ENCODE data around the gene BHLHE40. TPM values are rescaled to one million over a fixed set of nuclear protein-coding genes. Genes with fewer than 3 reads are reported as not detected.

BHLHE40 gene
- total and polyA plus RNA-seq, 10 of the 15 experiments (the other 5 are each of a cell fraction or from before 2014, with no cell fraction given) = 25.2 to 106 (median 51.4) TPM

DNA sequence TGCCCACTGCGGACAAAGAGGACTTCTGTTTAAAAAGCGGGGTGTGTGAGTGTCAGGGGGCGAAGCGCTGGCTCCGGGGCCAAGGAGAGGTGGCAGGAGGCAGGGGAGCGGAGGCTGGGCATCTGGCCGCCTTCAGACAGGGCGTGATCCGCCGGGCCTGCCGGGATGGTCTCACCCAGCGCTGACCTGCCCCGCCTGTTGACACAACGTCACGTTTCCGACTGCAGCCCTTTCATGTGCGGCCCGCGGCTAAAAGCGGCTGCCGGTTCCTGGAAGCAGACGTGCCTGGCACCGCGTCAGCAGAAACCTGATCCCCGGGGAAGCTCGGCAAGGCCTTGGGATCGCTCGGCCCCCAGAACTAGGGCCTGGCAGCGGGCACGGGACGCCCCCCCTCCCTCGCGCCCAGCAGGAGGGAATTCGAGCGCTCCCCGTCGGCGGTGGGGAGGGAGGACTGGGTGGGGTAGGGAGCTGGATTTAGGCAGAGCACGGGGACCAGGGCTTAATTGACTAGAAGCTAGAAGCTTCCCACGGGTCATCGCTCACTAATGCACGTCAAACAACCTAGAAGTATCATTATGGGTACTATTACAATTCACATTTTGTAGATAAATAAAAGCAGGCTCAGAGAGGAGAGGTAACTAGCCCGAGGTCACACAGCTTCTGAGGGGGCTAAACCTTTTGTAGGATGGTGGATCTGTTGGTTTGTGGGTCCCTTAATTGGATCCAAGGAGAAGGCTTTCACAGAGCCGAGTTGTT lies 7.7 kb downstream of the BHLHE40 start (continued):
- TF ChIP-seq RAD21 (IDR thresholded peaks at IDR 0.05; ENCODE audit: insufficient read depth, low read depth, low read length) = no peak; the same call in 1 of the 2 replicates
- no peak for TF ChIP-seq MYB (IDR thresholded peaks at IDR 0.05; ENCODE audit: borderline replicate concordance, low read depth, low read length)
- peak; percentile 87; the same call in 1 of the 2 replicates for TF ChIP-seq BACH1 (IDR thresholded peaks at IDR 0.05; ENCODE audit: borderline replicate concordance)
- TF ChIP-seq MAX (IDR thresholded peaks at IDR 0.05; ENCODE audit: low read depth, low read length) = peak; percentile 77
- no peak; the same call in 1 of the 2 replicates for TF ChIP-seq PKNOX1 (IDR thresholded peaks at IDR 0.05)
- no peak for TF ChIP-seq SMC3 (IDR thresholded peaks at IDR 0.05; ENCODE audit: borderline replicate concordance, low read length)
- peak; percentile 98 for TF ChIP-seq IKZF1 (conservative IDR thresholded peaks at IDR 0.05)
- TF ChIP-seq ASH2L (IDR thresholded peaks at IDR 0.05; ENCODE audit: borderline replicate concordance, low read depth) = no peak
- TF ChIP-seq MEF2A (IDR thresholded peaks at IDR 0.05; ENCODE audit: insufficient read depth, low read depth, low read length) = 0 out of 2 replicates have a peak, but pooled peaks have one; percentile 28
- no peak for TF ChIP-seq REST (IDR thresholded peaks at IDR 0.05; ENCODE audit: low read depth, low read length)
- TF ChIP-seq NFYB (IDR thresholded peaks at IDR 0.05; ENCODE audit: insufficient read depth, low read depth, low read length) = no peak
- peak; percentile 91 to 93 for TF ChIP-seq IKZF2 (IDR thresholded peaks at IDR 0.05)
- TF ChIP-seq SMAD1 (IDR thresholded peaks at IDR 0.05; ENCODE audit: low read depth, partially characterized antibody) = peak; percentile 15
- TF ChIP-seq HDAC6 (IDR thresholded peaks at IDR 0.05; ENCODE audit: unreplicated experiment) = no peak
- TF ChIP-seq MEF2B (IDR thresholded peaks at IDR 0.05; ENCODE audit: partially characterized antibody, poor library complexity, severe bottlenecking) = peak; percentile 70
- TF ChIP-seq TAF1 (IDR thresholded peaks at IDR 0.05; ENCODE audit: borderline replicate concordance, low read depth, low read length) = peak; percentile 76
- peak; percentile 89 for TF ChIP-seq NBN (IDR thresholded peaks at IDR 0.05)
- peak; percentile 57 for TF ChIP-seq TBL1XR1 (IDR thresholded peaks at IDR 0.05; ENCODE audit: low read depth, low read length)
- TF ChIP-seq, protein P1, sequence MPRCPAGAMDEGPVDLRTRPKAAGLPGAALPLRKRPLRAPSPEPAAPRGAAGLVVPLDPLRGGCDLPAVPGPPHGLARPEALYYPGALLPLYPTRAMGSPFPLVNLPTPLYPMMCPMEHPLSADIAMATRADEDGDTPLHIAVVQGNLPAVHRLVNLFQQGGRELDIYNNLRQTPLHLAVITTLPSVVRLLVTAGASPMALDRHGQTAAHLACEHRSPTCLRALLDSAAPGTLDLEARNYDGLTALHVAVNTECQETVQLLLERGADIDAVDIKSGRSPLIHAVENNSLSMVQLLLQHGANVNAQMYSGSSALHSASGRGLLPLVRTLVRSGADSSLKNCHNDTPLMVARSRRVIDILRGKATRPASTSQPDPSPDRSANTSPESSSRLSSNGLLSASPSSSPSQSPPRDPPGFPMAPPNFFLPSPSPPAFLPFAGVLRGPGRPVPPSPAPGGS (IDR thresholded peaks at IDR 0.05; ENCODE audit: borderline replicate concordance, insufficient read depth, low read depth, low read length, poor library complexity, severe bottlenecking) = no peak
- TF ChIP-seq ZNF622 (IDR thresholded peaks at IDR 0.05) = no peak
- TF ChIP-seq, protein P2, sequence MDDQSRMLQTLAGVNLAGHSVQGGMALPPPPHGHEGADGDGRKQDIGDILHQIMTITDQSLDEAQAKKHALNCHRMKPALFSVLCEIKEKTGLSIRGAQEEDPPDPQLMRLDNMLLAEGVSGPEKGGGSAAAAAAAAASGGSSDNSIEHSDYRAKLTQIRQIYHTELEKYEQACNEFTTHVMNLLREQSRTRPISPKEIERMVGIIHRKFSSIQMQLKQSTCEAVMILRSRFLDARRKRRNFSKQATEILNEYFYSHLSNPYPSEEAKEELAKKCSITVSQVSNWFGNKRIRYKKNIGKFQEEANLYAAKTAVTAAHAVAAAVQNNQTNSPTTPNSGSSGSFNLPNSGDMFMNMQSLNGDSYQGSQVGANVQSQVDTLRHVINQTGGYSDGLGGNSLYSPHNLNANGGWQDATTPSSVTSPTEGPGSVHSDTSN (IDR thresholded peaks at IDR 0.05; ENCODE audit: insufficient replicate concordance, low read depth, low read length) = no peak
- TF ChIP-seq NFYA (IDR thresholded peaks at IDR 0.05; ENCODE audit: borderline replicate concordance, low read depth, low read length) = no peak

All from GM12878 (cell line).